GM18519 (cell line): ENCODE measurements around the gene ATP9A.
"Not testable (repeated sequence)": the region's sequence is repeated elsewhere in the genome, so short reads cannot be mapped to it uniquely, and the experiment has no call there.

Experiments
- ATAC-seq: cut with Tn5 transposase; IDR thresholded peaks from one replicate; pipeline ENCODE4 v1.9.1; 2021; ENCODE audit warnings: mild to moderate bottlenecking, moderate library complexity; ENCODE audit not compliant: unreplicated experiment, low FRiP score

Gene ATP9A

DNA sequence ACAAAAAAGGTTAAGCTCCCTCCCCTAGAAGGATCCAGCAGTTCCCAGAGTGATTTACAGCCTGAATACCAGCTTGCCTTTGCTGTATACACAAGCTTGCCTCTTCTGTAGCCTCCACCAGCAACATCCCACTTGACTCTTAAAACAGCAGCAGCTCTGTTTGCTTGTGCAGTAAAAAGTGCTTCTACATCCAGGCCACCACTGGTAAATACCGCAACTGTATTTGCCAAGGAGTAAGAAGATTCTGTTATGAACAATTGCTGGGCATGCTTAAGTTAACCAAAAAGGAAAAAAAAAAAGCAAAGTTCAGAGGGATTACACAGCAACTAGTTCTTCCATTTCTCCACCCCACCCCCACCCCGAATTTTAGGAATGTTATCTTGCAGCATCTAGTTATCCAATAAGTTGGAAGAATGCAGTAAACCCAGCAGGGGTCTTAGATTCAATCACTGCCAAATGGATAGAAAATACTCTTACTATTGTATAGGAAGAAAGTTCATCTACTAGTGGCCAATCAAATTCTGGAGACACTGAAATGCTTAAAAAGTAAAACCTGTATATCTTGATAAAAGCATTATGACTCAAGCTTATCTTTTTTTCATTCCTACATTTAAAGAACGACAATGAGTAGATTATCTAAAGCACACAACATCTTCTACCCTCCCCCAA lies 29.3 kb upstream of the ATP9A start:
- ATAC-seq = no peak

- ATAC-seq = no peak
Observed at GRCh38 chr20:51796340-51796739, 28.1 kb upstream of the ATP9A start.

- ATAC-seq = no peak
Observed at GRCh38 chr20:51792960-51793359, 24.8 kb upstream of the ATP9A start.

DNA sequence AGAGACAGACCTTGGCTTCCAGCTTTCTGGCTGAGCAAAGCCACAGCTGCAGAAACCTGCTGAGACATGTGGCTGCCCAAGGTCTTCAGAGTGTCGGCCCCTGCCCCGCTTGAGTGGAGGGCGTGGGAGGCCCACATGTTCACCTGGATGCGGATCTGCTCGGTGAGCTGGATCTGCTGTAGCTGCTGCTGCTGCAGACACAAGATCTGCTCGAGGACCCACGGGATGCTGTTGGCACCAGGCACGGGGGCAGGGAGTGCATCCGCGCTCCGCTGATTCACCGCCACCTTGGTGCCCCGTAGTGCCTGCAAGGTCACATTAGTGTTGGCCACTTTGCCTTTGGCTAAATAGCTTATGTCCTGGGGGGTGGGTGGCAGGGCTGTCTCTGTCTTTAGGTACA lies 23.4 kb upstream of the ATP9A start:
- ATAC-seq = no peak

GRCh38 chr20:51790256-51790655 lies 22.1 kb upstream of the ATP9A start:
- ATAC-seq = no peak

- ATAC-seq = no peak
Observed at GRCh38 chr20:51789434-51789833, 21.2 kb upstream of the ATP9A start.

DNA sequence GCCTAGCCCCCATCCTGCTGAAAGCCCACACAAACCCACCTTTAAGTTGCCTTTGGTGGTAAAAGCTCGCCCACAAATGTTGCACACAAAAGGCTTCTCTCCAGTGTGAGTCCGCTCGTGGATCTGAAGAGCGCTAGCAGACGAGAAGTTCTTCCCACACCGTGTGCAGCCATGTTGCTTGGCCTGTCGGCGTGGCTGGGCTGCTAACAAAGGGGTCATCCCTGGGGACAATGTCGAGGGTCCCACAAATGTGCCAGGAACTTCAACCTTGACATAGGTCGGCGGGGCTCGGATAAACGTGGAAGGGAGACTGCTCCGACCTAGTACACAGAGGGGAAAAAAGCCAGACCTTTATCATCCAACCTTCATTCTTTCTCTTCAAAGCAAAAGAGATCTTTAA lies 20.6 kb upstream of the ATP9A start:
- no peak for ATAC-seq

DNA sequence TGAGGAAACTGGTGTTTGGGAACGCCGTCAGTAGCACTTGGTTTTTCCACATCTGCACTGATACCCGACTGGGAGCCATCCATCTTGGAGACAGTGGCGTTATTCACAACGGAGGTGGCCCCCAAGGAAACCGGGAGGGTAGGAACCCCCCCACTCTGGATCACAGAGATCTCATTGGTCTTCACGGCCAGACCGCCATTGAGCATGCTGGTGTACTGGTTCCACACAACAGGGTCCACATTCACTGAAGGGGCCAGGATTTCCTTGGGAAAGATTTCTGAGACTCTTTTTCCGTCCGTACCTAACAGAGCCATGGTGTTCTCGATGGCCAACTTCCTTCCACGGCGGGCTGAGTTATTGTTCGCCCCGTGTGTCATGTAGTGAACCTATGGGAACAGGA lies 16.1 kb upstream of the ATP9A start:
- ATAC-seq = no peak

DNA sequence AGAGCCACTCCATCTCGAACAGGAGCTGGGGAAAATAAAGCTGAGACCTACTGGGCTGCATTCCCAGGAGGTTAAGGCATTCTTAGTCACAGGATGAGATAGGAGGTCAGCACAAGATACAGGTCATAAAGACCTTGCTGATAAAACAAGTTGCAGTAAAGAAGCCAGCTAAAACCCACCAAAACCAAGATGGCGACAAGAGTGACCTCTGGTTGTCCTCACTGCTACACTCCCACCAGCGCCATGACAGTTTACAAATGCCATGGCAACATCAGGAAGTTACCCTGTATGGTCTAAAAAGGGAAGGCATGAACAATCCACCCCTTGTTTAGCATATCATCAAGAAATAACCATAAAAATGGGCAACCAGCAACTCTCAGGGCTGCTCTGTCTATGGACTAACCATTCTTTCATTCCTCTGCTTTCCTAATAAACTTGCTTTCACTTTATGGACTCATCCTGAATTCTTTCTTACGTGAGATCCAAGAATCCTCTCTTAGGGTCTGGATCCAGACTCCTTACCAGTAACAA lies 10.1 kb upstream of the ATP9A start:
- ATAC-seq = not testable (repeated sequence)

GRCh38 chr20:51775241-51775640 lies 7.1 kb upstream of the ATP9A start:
- ATAC-seq = no peak

DNA sequence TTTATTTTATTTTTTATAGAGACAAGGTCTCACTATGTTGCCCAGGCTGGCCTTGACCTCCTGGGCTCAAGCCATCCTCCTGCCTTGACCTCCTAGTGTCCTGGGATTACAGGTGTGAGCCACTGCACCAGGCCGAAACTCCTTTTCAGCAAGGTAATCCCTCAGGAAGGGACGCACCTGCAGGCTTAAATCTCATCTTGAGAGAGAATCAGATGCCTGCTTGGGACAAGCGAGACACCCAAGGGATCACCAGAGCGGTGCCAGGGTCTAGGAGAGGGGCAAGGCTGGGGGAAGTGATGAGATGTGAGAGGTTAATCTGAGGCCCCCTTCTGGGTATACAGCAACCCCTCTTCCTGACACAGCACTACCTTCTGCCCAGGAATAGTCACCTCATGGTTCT lies 4.0 kb upstream of the ATP9A start:
- no peak for ATAC-seq

DNA sequence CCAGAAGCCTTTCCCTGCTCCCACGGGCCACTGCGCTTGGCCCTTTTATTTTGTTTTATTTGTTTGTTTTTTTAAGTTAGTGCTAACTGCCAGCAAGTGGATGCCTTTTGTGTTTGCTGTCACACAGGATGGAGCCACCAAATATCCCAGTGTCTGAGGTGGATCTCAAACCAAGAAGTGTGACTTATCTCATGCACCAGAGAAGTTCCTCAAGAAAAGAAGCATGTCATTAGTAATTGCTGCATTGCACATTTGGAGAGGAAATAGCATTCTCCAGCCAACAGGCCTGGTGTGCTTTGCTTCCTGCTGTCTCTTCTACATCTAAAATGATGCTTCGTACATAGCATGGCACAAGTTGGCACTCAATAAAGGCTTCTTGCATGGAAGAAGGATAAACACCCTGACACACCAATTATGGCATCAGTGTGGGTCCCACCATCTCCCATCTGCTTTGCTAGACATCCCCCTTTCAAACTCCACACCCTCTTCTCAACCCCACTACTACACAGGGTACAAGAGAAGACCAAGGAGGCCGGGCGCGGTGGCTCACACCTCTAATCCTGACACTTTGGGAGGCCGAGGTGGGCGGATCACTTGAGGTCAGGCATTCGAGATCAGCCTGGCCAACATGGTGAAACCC lies 1.9 kb upstream of the ATP9A start:
- no peak for ATAC-seq

GRCh38 chr20:51768759-51769517 lies 748 bp upstream of the ATP9A start:
- no peak for ATAC-seq

DNA sequence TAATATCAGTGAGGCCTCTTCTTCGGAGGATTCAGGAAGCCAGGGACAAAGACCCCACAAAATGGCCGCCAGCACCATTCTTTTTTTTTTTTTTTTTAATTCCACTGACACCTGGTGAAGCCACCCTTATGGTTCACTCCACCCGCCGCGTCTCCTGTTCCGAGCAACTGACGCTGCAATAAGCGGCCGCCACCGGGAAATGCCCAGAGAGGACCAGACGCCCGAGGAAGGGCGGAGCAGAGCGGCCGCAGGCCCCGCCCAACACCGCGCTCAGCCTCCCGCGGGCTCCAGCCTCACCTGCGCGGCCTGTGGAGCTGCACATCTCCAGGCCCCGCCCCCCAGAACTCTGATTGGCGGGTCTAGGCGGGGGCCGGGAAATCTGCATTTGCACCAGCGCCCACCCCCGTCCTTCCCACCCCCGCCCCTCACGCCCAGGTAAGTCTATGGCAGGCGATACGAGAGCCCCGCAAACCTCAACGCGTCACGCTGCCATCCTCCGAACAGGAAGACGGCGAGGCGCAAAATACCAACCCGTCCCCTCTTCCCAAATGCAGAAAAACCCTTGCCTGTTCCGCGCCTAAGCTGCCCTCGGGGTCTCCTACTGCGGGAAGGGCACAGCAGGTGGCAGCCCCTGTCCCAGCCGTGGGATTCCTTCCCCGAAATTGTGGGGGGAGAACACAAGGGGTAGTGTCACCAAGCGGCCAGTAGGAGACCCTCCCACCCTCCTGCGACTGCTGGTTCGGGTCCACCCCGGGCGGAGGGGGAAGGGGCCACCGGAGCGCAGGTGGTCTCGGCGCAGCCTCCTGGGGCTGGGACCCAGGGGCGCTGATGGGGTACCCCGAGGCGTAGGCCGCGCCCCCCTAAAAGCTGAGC lies 960 bp downstream of the ATP9A start:
- ATAC-seq = no peak

- ATAC-seq = not testable (repeated sequence)
Observed at GRCh38 chr20:51765381-51765780, 2.8 kb downstream of the ATP9A start.

DNA sequence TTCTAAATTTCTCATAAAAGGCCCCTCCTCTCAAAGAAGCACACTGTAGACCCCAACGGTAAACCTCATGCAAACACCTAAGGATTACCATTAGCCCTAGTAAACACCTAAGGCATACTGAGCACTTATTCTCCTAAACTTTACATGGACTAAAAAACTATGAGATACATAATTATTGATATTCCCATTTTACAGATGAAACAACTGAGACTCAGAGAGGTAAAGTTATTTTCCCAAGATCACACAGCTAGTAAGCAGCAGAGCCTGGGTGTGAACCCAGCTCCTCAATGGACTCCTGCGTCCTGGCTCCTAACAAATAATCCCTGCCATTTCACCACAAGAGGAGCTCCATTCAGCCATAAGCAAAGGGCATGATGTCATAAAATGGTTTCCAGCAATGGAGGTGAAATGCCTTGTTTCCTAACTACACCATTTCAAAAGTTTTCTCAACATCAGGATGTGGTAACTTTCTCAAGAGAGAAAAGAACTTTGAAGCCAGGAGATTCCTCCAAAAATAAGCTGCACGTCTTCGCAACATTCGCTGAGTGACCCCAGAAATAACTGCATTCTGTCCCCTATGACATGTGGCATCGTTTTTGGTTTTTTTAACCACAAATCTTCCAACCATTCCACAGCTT lies 4.1 kb downstream of the ATP9A start:
- no peak for ATAC-seq

- ATAC-seq = no peak
Observed at GRCh38 chr20:51760905-51761546, 7.2 kb downstream of the ATP9A start.

DNA sequence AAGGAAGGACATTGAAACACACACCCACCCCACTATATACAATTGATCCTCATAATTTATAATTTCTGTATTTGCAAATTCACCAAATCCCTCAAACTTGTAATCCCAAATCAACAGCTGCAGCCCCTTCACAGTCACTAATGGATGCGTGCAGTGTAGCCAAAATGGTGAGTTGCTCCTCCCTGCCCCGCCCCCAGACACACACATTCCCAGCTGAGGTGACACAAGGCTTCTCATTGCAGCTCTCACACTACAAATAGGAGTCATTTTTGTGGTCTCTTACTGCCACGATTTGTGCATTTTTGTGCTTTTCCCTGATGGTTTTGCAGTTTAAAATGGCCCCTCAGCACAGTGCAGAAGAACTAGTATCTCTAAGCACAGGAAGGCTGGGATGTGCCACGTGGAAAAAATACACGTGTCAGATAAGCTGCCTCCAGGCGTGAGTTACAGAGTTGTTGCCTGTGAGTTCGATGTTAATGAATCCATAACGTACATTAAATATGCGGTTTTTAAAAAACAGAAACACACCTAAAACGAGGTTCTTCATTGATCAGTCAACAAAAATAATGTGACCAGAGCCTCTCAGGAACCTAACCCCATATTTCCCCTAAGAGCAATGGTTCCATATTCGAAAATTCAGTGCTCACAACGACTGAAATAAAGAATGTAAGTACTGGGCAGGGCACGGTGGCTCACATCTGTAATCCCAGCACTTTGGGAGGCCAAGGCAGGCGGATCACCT lies 8.2 kb downstream of the ATP9A start:
- ATAC-seq = no peak

DNA sequence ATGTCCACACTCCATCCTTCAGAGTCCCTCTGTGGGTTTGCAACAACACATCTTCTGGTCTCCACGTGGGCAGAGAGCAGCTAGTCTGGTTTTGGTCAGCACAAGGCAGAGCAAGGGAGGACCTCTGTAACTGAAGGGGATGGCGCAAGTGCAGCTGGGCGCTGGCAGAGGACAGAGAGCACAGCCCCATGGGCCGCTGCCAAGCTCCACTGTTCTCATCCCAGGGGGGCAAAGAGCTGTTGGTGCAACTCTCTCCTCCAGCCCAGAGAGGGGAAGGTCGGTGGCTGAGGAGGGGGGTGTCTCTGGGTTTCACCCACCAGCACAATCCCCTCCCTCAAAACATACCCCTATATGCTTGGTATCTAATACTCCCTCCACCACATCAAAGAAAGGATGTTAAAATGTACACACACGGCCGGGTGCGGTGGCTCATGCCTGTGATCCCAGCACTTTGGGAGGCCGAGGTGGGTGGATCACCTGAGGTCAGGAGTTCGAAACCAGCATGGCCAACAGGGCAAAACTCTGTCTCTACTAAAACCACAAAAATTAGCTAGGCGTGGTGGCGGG lies 9.1 kb downstream of the ATP9A start:
- no peak for ATAC-seq
